Endothelial cell (in vitro differentiated cells): ENCODE measurements around the gene ATOX1. TPM values are rescaled to one million over a fixed set of nuclear protein-coding genes. Genes with fewer than 3 reads are reported as not detected.
"Not testable (repeated sequence)": the region's sequence is repeated elsewhere in the genome, so short reads cannot be mapped to it uniquely, and the experiment has no call there.

ENCODE experiments used
- DNase-seq: peaks from one replicate; pipeline ENCODE4 v3.0.0; 2021; ENCODE audit warnings: low spot score
- H3K27ac Mint-ChIP-seq: one replicate; pipeline ENCODE4 v1.8.0; 2021; ENCODE audit warnings: mixed read lengths, inconsistent platforms; ENCODE audit not compliant: unreplicated experiment
- H3K27me3 Mint-ChIP-seq: one replicate; pipeline ENCODE4 v1.8.0; 2021; ENCODE audit warnings: mild to moderate bottlenecking, moderate library complexity, mixed read lengths, inconsistent platforms; ENCODE audit not compliant: unreplicated experiment
- H3K36me3 Mint-ChIP-seq: one replicate; pipeline ENCODE4 v1.8.0; 2021; ENCODE audit warnings: mild to moderate bottlenecking, low read depth, mixed read lengths, inconsistent platforms; ENCODE audit not compliant: unreplicated experiment
- H3K4me1 Mint-ChIP-seq: one replicate; pipeline ENCODE4 v1.8.0; 2021; ENCODE audit warnings: mild to moderate bottlenecking, mixed read lengths, inconsistent platforms; ENCODE audit not compliant: unreplicated experiment
- H3K4me3 Mint-ChIP-seq: one replicate; pipeline ENCODE4 v1.8.0; 2021; ENCODE audit warnings: mild to moderate bottlenecking, mixed read lengths, inconsistent platforms; ENCODE audit not compliant: unreplicated experiment
- H3K9me3 Mint-ChIP-seq: one replicate; pipeline ENCODE4 v1.8.0; 2021; ENCODE audit warnings: mixed read lengths, inconsistent platforms; ENCODE audit not compliant: unreplicated experiment
- total RNA-seq: library from RNA; stranded (reverse); fragmentation: NEBNext Ultra II Directional; extraction: Animal tissue kit (Norgen Biotek cat#: 25700); gene quantifications from one replicate; pipeline ENCODE4 v1.2.1, GENCODE V29; 2021; ENCODE audit not compliant: unreplicated experiment
- TF ChIP-seq, protein P1 (sequence below): fragments of 200-600 bp; sonication (generic); IDR thresholded peaks from one replicate; pipeline ENCODE4 v1.5.0; 2021; ENCODE audit warnings: antibody characterized with exemption; ENCODE audit not compliant: unreplicated experiment

ATOX1 gene
- total RNA-seq, 1 donor from 2014 or later = 106 TPM

DNA sequence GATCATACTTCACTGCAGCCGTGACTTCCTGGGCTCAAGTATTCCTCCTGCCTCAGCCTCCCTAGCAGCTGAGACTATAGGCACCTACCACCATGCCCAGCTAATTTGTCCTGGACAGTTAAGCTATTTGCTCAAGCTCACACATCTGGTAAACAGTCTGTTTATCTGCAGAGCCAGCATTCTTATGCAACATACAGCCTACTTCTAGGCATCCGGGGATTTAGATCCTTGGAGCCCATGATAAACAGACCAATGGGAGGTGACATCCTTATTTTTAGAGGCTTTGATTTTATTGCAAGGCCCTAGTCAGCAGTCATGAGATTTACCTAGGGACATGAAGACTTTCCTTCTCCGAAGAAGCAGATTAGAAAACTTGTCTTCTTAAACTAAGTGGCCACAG, 21.0 kb downstream of the ATOX1 start:
- H3K36me3 Mint-ChIP-seq = peaks cover 1% of the 10 kb centered on the region
- no peaks in the 10 kb centered on the region for H3K9me3 Mint-ChIP-seq
- H3K4me1 Mint-ChIP-seq = peaks cover 10% of the 10 kb centered on the region
- peaks cover 4% of the 10 kb centered on the region for H3K27me3 Mint-ChIP-seq
- H3K27ac Mint-ChIP-seq = no peak overlapping the region
- DNase-seq = no peak
- no peak overlapping the region for H3K4me3 Mint-ChIP-seq
- TF ChIP-seq, protein P1, sequence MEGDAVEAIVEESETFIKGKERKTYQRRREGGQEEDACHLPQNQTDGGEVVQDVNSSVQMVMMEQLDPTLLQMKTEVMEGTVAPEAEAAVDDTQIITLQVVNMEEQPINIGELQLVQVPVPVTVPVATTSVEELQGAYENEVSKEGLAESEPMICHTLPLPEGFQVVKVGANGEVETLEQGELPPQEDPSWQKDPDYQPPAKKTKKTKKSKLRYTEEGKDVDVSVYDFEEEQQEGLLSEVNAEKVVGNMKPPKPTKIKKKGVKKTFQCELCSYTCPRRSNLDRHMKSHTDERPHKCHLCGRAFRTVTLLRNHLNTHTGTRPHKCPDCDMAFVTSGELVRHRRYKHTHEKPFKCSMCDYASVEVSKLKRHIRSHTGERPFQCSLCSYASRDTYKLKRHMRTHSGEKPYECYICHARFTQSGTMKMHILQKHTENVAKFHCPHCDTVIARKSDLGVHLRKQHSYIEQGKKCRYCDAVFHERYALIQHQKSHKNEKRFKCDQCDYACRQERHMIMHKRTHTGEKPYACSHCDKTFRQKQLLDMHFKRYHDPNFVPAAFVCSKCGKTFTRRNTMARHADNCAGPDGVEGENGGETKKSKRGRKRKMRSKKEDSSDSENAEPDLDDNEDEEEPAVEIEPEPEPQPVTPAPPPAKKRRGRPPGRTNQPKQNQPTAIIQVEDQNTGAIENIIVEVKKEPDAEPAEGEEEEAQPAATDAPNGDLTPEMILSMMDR = no peak

DNA sequence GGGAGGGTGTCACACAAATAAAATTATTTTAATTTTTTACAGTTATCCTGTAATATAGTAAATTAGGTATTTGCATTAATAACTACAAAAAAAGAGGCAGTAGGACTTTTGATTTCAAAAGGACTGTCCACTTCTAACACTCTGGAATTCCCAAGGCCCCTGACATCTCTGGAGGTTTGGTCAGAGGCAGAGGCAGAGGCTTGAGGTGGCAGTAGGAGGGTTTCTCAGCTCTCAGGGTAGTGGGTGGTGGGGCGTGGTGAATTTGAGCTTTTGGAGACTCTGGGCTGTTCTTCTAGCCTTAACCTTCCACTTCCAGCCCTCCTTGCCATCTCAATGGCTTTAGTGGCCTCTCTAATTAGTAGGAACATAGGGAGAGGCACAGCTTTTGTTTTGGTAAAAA, 22.8 kb downstream of the ATOX1 start:
- no peaks in the 10 kb centered on the region for H3K9me3 Mint-ChIP-seq
- H3K27ac Mint-ChIP-seq = no peak overlapping the region
- no peak overlapping the region for H3K4me3 Mint-ChIP-seq
- H3K36me3 Mint-ChIP-seq = no peaks in the 10 kb centered on the region
- no peak for DNase-seq
- H3K27me3 Mint-ChIP-seq = peaks cover 4% of the 10 kb centered on the region
- peaks cover 7% of the 10 kb centered on the region for H3K4me1 Mint-ChIP-seq
- TF ChIP-seq, protein P1 = no peak

DNA sequence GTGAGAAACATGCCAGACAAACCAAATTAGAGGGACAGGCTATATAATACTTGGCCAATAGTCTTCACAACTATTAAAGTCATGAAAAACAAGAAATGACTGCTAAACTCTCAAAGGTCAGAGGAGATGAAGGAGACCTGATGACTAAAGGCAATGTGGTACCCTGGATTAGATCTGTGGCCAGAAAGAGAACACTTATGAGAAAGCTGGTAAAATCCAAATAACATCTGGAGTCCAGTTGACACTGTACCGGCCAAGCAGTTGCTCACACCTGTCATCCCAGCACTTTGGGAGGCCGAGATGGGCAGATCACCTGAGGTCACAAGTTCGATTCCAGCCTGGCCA, 24.4 kb downstream of the ATOX1 start:
- no peak for DNase-seq
- Mint-ChIP-seq H3K27me3 (peaks cover 4% of the 10 kb centered on the region), H3K9me3 (peaks cover 7% of the 10 kb centered on the region), H3K4me3 (no peak overlapping the region), H3K27ac (no peak overlapping the region), H3K36me3 (peaks cover 4% of the 10 kb centered on the region), H3K4me1 (no peaks in the 10 kb centered on the region)
- TF ChIP-seq, protein P1 = no peak

DNA sequence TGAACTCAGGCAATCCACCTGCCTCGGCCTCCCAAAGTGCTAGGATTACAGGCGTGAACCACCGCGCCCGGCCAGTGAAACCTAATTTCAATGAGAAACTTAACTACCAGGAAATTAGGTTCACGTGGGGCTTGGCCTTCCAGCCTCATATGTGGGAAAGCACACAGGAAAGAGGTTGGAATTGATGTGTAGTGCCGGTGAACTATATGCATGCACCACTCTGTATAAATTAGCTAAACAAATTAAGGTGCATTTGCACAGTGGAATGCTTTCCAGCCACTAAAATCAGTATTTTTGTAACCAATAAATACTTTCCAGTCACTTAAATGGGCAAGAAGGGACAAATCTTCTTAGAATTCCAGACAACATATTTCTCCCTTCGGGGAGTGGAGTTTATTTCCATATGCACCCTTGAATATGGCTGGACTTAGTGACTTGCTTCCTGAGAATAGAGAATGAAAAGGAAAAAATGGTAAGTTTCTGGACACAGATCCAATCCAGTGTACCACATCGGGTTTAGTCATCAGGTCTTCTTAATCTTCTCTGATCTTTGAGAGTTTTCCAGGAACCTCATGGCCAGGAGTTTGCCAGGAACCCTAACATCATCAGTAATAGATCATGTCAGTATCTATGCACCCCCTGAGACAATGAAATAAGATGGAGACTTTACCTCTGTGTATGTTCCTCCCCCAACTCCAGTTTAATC, 24.9 kb downstream of the ATOX1 start:
- Mint-ChIP-seq H3K36me3 (peaks cover 4% of the 10 kb centered on the region), H3K27ac (no peak overlapping the region), H3K9me3 (peaks cover 7% of the 10 kb centered on the region), H3K27me3 (peaks cover 4% of the 10 kb centered on the region), H3K4me3 (no peak overlapping the region), H3K4me1 (no peaks in the 10 kb centered on the region)
- TF ChIP-seq, protein P1 = no peak
- DNase-seq = no peak

DNA sequence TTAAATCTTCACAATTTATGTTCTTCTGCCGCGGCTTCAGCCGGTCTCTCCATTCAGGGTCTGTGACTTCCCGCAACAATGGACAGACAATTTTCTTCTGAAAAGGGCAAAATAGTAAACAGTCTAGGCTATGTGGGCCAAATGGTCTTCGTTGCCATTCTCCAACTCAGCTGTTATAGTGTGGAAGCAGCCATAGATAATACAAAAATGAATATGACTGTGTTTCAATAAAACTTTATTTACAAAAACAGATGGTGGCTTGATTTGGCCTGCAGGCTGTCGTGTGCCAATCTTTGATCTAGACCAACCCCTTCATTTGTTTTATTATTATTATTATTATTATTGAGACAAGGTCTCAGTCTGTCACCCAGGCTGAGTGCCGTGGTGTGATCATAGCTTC, 28.1 kb downstream of the ATOX1 start:
- no peak for DNase-seq
- Mint-ChIP-seq H3K27ac (no peak overlapping the region), H3K9me3 (peaks cover 7% of the 10 kb centered on the region), H3K4me1 (no peaks in the 10 kb centered on the region), H3K4me3 (no peak overlapping the region), H3K27me3 (peaks cover 2% of the 10 kb centered on the region), H3K36me3 (peaks cover 4% of the 10 kb centered on the region)
- TF ChIP-seq, protein P1 = no peak

DNA sequence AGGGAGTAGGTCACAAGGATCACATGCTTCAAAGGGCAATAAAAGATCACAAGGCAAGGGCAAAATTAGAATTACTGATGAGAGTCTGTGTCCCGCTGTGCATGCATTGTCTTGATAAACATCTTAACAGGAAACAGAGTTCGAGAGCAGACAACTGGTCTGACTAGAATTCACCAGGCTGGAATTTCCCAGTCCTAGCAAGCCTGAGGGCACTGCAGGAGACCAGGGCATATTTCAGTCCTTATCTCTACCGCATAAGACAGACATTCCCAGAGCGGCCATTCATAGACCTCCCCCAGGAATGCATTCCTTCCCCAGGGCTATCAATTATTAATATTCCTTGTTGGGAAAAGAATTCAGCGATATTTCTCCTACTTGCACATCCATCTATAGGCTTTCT, 28.8 kb downstream of the ATOX1 start:
- H3K9me3 Mint-ChIP-seq, H3K4me1 Mint-ChIP-seq, DNase-seq, H3K4me3 Mint-ChIP-seq, H3K27me3 Mint-ChIP-seq, H3K27ac Mint-ChIP-seq, H3K36me3 Mint-ChIP-seq: not testable (repeated sequence)
